HG03196 (cell line): ENCODE measurements around the gene OBSCN.
"Not testable (repeated sequence)": the region's sequence is repeated elsewhere in the genome, so short reads cannot be mapped to it uniquely, and the experiment has no call there.

Experiments
- ATAC-seq: cut with Tn5 transposase; IDR thresholded peaks from one replicate; pipeline ENCODE4 v1.9.1; 2021; ENCODE audit not compliant: unreplicated experiment

Gene OBSCN

DNA sequence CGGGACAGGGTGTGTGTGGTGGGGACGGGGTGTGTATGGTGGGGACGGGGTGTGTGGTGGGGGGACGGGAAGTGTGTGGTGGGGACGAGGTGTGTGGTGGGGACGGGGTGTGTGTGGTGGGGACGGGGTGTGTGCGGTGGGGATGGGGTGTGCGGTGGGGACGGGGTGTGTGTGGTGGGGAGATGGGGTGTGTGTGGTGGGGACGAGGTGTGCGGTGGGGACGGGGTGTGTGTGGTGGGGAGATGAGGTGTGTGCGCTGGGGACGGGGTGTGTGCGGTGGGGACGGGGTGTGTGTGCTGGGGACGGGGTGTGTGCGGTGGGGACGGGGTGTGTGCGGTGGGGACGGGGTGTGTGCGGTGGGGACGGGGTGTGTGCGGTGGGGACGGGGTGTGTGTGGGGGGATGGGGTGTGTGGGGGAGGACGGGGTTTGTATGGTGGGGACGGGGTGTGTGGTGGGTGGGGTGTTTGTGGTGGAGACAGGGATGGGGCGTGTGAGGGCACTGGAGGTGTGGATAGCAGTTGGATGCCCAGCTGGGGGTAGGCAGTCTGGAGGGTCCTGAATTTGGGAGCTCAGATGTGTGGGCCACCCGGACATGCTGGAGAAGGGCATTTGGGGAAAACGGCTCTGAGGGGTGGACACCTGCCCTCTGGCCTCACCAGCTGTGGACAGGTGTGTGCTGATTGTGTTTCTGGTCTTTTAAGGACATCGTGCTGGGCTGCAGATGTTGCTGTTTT lies 25.4 kb upstream of the OBSCN start:
- ATAC-seq, result no peak

DNA sequence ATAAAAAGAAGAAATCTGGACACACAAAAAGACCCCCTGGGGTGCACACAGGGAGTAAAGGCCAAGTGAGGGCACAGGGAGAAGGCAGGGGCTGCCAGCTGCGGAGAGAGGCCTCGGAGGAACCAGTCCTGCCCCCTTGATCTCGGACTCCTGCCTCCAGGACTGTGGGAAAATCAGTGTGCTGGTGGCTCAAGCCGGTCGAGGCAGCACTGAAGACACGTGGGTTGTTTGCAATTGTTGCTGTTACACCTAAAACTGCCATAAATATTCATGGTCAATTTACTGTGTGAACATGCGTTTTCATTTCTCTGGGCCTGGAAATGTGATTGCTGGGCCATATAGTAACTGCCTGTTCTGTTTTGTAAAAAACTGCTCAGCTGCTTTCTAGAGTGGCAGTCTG lies 23.7 kb upstream of the OBSCN start:
- no peak for ATAC-seq

- ATAC-seq, result no peak
Measured at GRCh38 chr1:228185641-228185965, 22.2 kb upstream of the OBSCN start.

GRCh38 chr1:228188249-228188648 lies 19.6 kb upstream of the OBSCN start:
- ATAC-seq, result not testable (repeated sequence)

GRCh38 chr1:228190182-228190581 lies 17.7 kb upstream of the OBSCN start:
- no peak for ATAC-seq

- no peak for ATAC-seq
Measured at GRCh38 chr1:228190778-228191177, 17.1 kb upstream of the OBSCN start.

DNA sequence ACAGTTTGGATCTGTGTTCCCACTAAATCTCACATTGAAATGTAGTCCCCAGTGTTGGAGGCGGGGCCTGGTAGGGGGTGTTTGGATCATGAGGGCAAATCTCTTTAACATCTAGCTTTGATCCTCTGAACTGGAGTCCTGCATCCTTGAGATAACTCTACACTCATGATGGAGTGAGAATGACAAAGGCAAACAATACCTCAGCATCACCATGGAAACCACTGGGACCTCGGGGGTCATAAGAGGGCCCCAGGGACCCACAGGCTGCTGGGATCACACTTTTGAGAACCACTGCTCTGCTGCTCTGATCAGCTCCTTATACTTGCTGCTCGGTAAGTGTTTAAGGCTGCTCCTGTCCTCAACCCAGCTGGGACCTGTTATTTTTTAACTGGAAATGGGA lies 13.4 kb upstream of the OBSCN start:
- ATAC-seq, result no peak

DNA sequence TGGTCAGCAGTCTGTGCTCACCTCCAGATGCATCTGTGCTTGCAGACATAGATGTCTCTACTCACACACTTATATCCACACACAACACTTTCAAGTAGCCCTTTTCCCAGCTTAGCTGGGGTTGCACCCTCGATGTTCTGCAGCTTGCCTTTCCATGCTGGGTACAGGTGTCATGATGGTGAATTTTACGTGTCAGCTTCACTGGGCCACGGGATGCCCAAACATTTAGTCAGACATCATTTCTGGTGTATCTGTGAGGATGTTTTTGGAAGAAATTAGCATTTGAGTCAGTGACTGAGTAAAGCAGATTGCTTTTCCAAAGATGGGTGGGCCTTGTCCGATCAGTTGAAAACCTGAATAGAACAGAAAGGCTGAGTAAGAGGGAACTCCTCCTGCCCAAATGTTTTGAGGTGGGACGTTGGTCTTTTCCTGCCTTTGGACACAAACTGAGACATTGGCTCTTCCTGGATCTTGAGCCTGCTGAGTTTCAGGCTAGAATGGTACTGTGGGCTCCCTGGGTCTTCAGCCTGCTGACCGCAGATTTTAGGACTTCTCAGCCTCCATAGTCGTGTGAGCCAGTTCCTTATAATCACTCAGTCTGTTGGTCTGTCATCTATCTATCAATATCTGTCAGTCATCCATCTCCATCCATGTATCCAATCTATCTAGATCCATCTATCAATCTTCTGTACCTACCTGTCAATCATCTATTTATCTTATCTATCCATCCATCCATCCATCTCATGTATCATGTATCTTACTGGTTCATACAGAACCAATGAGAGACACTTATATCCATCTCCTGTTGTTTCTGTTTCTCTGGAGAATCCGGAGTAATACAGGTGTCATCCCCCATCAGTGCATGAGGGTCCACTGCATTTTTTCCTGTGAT lies 12.7 kb upstream of the OBSCN start:
- ATAC-seq, result no peak

DNA sequence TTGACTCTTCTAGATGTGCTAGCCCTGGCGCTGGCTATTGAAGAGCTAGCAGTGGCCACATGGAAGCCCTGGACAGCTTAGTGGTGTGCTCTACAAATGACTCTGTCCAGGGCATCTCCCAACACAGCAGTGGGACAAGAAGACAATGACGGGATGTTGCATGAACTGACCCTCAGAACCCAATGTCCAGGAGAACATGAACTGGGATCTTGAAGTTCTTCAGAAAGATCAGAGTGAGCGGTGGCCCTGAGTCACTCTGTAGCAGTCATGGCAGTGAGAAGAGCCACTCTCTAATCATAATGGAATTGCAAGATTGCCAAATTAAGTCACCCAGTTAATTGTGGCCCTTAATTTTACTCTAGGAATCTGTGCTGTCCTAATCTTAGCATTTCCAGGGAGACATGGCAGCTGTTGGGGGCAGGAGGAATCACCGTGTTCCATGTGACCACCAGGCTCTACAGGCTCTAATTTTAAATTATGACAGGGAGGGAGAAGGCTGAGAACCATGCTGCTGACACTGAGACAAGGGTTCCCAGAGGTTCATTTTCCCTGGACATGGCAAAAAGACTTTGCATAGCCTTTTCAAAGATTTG lies 10.2 kb upstream of the OBSCN start:
- no peak for ATAC-seq

DNA sequence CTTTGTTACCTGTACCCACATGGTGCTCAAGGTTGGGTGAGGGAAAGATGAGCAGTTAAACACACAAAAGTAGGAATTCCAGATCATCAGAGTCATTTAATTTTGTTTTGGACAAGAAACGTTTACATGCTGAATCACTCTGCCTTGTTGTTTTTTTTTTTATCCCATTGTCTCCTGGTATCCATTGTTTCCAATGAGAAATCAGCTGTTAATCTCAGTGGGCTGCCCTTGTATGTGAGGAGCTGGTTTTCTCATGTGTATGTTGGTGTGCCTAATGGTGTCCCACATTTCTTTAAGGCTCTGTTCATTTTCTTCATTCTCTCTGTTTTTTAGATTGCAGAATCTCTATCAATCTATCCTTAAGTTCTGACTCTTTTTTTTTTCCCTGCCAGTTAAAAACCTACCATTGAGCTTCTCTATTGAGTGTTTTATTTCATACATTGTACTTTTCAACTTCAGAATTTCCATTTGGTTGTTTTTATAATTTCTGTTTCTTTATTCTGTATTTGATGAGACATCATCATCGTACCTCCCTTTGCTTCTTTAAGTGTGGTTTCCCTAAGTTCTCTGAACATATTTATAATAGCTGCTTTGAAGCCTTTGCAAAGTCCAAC lies 8.8 kb upstream of the OBSCN start:
- ATAC-seq, result no peak

DNA sequence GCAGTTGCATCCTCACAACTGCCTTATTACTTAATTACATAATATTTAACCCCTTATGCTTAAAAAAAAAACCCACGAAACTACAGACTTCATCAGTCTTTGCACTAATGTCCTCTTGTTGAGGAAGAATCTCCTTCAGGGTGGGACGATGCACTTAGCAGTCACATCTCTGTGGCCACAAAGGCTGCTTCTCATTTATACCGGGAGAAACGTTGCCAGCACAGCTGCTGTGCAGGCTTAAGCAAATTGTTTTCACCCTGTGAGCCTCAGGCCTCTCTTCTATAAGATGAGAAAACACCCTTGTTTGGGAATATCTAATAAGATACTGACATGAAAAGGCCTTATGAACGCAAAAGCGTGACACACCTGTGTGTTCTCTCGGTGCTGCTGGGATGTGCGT lies 2.9 kb upstream of the OBSCN start:
- ATAC-seq, result no peak

DNA sequence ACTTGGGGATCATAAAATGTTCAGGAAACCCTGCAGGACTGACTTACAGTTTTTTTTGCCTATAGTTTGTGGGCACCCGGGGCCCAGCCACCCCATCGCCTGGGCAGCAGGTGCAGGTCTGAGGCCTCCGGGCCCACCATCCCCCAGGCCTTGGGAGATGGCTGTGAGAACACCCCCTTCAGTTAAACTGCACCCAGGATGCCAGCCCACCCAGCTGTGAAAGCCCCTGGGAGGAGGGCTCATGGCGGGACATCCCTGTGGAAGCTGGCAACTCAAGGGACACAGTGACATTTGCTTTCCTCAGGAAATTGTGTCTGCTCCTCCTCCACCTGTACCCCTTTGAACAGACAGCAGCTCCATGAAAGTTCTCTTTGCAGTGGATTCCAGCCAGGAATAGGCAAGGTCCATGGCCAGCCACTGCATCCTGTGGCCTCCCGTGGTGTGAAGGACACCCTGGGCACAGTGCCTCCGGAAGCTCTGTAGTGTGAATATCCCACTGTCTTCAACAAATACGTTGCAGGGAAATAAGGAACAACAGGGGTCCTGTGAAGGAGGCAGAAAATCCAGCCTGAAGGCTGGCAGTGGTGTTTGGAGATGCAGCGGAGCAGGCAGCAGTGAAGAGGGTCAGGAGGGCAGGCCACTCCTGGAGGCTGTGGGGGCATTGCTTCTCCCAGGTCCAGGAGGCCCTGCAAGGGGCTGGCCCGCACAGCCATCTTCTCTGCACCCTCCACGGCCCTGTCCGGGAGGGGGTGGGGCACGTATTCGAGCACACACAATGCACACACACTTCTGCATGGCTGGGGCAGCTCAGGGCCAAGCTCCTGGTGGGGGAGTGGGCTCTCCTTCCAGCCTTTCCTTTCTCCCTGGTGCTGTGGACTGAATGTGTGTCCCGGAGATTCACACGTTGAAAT lies 2.1 kb upstream of the OBSCN start:
- ATAC-seq, result no peak

DNA sequence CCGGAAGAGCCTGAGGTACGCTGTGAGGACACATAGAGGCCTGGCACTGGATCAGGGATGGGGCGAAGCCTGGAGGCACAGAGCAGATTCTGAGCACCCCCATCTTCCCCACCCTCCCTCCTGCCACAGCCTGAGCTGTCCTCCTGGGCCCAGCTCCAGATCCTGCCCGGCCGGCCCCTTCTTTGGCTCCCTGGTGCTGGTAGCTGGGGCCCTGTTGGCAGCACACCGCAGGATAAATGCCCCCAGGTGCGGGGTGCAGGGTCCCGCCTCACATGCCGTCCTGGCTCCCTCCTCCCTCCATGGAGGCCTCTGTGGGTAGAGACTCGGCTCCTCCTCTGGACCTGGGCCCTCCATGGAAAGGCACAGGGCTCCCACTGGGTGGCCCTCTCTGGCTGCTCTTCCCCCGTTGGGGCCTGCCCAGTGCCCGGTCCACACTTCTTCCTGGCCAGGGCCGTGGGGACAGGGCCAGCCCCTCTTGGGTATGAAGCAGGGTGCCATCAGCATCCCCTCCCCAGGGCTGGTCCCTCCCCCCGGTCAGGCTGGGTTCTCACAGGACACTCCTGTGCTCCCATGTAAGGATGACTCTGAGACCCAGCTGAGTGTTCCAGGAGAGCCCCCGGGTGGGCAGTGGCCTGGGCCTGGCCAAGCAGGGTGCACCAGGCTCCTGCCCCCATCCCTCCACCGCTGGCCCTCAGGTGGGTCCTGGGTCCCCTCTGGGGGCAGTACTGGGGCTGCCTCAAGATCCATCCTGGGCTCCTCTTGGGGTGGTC lies 1.1 kb upstream of the OBSCN start:
- no peak for ATAC-seq

DNA sequence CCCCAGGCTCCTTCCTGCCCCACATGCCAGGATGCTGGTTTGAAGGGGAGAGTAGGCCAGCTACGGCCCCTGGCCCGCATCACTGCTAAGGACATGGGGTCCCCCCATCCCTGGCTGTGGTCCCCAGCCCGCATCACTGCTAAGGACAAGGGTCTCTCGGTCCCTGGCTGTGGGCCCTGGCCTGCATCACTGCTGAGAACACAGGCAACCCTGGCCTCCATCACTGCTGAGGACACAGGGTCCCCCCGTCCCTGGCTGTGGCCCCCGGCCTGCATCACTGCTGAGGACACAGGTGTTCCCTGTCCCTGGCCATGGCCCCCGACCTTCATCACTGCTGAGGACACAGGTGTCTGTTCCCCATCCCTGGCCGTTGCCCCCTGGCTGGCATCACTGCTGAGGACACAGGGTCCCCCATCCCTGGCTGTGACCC lies 448 bp upstream of the OBSCN start:
- no peak for ATAC-seq

DNA sequence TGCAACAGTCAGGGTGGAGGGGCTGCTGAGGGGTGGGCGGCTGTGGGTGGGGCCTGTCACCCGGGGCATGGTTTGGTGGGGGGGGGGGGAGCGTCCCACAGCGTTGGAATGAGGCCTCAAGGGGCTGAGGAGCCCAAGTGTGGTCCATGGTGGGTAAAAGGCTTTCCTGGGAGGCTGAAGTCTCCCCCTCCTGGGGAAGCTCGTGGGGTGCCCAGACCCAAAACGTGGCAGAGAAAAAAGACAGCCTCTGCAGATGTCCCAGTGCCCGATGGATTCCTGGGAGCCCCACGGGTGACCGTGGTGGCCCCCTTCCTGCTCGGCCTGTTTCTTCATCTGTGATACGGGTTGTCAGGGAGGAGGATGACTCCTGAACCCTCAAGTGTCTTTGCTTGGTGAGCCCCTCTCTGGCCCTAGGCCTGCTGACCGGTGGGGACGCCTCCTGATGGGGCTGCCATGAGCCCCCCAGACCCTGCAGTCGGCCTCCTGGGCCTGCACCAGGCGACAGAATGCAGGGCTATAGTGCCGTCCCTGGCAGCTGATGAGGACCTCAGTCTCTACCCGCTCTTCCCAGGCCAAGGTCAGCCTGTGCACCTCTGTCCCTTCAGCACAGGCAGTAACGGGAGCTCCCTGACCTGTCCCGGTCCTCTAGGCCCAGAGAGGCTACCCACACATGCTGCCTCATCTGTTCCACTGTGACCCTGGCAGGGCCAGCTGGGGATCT lies 1.1 kb downstream of the OBSCN start:
- ATAC-seq, result no peak

DNA sequence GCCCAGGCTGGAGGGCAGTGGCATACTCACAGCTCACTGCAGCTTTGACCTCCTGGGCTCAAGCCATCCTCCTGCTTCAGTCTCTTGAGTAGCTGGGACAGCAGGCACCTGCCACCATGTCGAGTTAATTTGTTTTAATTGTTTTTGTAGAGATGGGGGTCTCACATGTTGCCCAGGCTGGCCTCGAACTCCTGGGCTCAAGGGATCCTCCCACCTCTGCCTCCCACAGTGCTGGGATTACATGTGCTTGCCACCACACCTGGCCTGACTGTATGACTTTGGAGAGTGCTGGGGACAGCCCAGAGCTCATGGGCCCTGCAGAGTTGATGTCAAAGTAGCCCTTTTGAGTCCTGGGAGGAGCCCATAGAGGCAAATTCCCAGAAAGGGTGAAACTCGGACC lies 1.8 kb downstream of the OBSCN start:
- no peak for ATAC-seq

GRCh38 chr1:228210076-228210651 lies 2.3 kb downstream of the OBSCN start:
- ATAC-seq, result no peak

DNA sequence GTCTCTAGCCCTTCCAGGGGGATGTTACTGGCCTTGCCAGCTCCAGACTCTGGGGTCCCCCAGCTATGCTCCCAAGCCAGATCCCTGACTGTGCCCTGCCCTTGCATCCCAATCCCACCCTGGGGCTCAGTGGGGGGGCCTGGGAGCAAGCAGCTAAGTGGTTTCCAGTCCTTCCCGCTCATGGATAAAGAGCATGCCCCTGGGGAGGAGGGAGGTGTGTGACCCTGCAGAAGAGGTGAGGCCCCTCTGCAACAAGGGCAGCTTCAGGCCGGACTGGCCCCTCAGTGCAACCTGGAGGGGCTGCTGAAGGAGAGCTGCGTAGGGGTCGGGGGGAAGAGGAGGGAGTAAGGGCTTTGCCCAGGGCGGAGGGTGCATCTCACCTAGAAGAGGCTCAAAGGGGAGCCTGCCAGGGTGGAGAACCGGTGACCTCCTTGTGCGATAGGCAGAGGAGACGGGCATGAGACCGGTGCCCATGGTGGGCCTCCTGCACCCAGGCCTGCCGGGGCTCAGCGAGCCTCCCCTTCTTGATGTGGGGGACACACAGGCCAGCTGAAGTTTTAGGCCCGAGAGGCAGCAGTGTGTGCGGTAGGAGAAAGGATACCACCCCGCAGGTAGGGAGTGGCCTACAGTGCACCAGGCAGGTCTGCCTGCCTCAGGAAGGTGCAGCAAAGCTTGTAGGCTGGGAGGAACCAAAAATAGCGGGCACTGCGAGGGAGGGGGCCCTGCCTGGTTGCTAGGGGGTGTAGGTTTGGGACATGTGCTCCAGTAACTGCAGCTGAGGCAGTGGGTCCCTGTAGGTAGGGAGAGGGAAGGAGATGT lies 3.1 kb downstream of the OBSCN start:
- ATAC-seq, result no peak
